GM19035 (cell line): ENCODE measurements around the gene VDR.

Experiments used
- ATAC-seq: cut with Tn5 transposase; IDR thresholded peaks from one replicate; pipeline ENCODE4 v1.9.1; 2021; ENCODE audit not compliant: unreplicated experiment

Gene VDR

GRCh38 chr12:47931187-47931586, 26.4 kb upstream of the VDR start:
- no peak for ATAC-seq

GRCh38 chr12:47930634-47931033, 25.8 kb upstream of the VDR start:
- no peak for ATAC-seq

GRCh38 chr12:47927346-47927745, 22.6 kb upstream of the VDR start:
- ATAC-seq = no peak

- no peak for ATAC-seq
Observed at GRCh38 chr12:47921907-47922306, 17.1 kb upstream of the VDR start.

GRCh38 chr12:47920913-47921312, 16.1 kb upstream of the VDR start:
- ATAC-seq = no peak

GRCh38 chr12:47913081-47913480, 8.3 kb upstream of the VDR start:
- no peak for ATAC-seq

- ATAC-seq = no peak
Observed at GRCh38 chr12:47912556-47912955, 7.8 kb upstream of the VDR start.

- no peak for ATAC-seq
Observed at GRCh38 chr12:47910981-47911380, 6.2 kb upstream of the VDR start.

GRCh38 chr12:47910486-47910885, 5.7 kb upstream of the VDR start:
- ATAC-seq = no peak

GRCh38 chr12:47909839-47910465, 5.2 kb upstream of the VDR start:
- no peak for ATAC-seq

- ATAC-seq = no peak
Observed at GRCh38 chr12:47908738-47909137, 3.9 kb upstream of the VDR start.

- ATAC-seq = no peak
Observed at GRCh38 chr12:47907851-47908454, 3.2 kb upstream of the VDR start.

- no peak for ATAC-seq
Observed at GRCh38 chr12:47903927-47904712, 674 bp downstream of the VDR start.

GRCh38 chr12:47903151-47903611, 1.6 kb downstream of the VDR start:
- ATAC-seq = no peak

- ATAC-seq = no peak
Observed at GRCh38 chr12:47902131-47902639, 2.6 kb downstream of the VDR start.

- no peak for ATAC-seq
Observed at GRCh38 chr12:47901718-47902093, 3.1 kb downstream of the VDR start.

GRCh38 chr12:47901063-47901717, 3.6 kb downstream of the VDR start:
- no peak for ATAC-seq

GRCh38 chr12:47900131-47901062, 4.4 kb downstream of the VDR start:
- no peak for ATAC-seq

GRCh38 chr12:47899466-47899865, 5.3 kb downstream of the VDR start:
- no peak for ATAC-seq

GRCh38 chr12:47896633-47897032, 8.2 kb downstream of the VDR start:
- no peak for ATAC-seq
